Myocyte (in vitro differentiated cells): ENCODE data around the gene AGRP. TPM values are rescaled to one million over a fixed set of nuclear protein-coding genes. Genes with fewer than 3 reads are reported as not detected.
A peak's percentile ranks its signal among the peaks of the same experiment; 100 is the strongest.

ENCODE experiments used
- DNase-seq: peaks from one replicate; pipeline ENCODE4 v3.0.0-alpha.2; 2012; ENCODE audit warnings: low read depth
- total RNA-seq: library from RNA; depleted of rRNA; stranded (reverse); fragments of >200 nt; gene quantifications from 2 replicates; pipeline ENCODE4 v1.2.3, GENCODE V29; 2014

AGRP gene
- total RNA-seq, 1 donor from 2014 or later: not detected

- DNase-seq: no peak
Measured at GRCh38 chr16:67445913-67446907, 37.1 kb downstream of the AGRP start.

DNA sequence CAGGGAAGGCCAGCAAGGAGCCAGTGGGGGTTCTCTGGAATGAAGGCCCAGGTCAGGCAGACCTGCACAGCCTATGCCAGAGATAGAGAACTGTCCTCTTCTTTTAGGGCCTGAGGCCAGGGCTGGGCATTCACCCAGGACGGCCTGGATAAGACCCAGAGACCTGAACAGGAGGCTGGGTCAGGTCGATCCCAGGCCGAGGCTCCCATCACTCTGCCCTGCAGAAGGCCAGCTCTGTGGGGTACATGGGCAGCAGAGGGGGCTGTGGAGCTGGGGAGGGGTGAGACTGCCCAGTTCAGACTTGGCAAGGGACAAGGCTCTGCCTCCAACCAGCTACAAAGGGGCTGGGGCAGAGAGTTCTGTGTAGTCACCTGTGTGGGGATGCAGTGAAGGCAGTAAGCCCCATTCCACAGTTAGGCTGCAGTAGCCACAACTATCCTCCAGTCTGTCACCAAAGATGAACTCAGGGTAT lies 37.9 kb downstream of the AGRP start:
- DNase-seq: no peak

DNA sequence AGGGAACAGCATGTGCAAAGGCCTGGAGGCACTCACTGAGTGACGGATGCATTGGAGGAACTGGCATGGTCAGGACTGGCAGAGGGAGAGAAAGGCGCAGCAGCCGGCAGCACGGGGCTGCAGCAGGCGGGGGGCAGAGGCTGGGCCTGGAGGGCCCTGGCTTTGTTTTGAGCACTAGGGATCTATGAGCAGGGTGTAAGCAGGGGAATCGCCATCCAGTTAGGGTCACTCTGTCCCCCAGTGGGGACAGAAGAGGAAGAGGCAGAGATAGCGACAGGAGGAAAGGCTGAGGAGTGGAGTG lies 38.3 kb downstream of the AGRP start:
- no peak for DNase-seq

DNA sequence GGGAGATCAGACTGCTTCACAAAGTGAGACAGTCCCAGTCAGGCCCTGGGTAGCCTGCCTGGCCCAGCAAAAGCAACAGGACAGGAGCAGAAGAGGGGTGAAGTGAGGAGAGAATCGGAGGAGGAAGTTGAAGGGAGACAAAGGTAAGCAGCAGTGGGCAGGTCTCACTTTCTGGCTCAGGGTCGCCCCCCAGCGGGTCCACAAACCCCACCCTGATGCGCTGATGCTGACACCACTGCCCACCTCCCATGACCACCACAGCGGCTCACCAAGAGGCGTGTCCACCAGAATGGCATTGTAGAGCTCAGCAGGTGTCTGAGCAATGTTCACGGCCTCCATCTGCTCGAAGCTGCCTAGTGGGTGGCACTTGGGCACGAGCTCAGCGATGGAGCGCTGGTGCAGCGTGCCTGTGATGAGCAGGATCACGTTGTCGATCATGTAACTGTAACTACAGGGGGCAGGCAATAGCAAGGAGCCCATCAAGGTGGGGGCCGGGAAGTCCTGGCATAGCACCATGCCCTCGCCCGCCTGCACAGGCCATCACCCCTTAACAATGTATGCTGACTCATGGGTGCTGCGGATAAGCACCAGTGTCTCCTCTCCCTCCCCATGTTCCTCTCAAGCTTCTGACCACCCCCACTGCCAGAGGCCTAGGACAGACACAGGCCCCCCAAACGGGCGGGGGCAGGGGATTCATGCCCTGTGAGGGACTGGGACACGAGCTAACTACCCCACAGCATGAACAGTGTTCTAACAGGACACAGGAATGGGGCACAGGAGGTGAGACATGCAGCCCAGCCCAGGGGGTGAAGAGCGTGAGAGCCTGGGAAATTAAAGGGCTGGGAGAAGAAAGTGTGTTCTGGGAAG lies 38.9 kb downstream of the AGRP start:
- peak; percentile 51 for DNase-seq

DNA sequence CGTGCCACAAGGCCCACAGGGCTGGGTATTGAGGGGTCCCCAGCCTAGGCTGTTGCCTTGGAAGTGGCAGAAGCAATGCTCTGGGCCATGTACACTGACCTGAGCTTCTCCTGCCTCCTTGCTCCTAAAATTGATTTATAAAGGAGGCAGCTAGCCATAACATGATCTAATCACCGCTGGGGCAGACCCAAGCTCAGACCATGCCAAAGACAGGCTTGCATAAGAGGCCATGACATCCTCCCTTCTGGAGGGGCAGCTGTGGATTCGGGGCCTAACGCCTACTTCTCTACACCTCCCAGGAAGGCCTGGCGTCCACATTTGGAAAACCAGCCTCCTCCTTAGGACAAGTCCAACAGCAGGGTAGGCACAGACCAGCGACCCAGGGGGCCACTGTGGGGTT lies 40.1 kb downstream of the AGRP start:
- no peak for DNase-seq

GRCh38 chr16:67442581-67443255 lies 40.6 kb downstream of the AGRP start:
- no peak for DNase-seq

- peak; percentile 72 for DNase-seq
Measured at GRCh38 chr16:67441907-67442306, 41.4 kb downstream of the AGRP start.

DNA sequence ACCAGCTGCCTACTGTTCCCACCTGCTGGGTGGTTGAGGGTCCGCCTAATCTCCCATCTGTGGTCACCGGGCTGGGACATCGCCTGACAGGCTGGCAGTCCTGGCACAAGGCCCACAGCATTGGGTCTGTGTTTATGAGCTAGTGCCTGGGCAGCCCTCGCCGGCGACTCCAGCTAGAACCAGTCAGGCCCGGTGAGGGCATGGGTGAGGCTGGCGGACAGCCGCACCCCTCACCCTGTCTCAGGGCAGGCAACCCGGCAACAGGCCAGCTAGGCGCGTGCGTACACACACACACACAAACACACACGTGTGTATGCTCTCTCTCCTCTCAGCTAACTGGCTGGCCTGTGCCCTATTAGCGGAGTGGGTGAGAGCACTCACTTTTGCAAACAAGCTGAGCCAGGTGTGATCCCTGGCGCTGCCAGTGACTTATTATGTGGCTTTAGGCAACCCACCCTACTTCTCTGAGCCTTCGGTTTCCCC lies 42.0 kb downstream of the AGRP start:
- DNase-seq: peak; percentile 99

DNA sequence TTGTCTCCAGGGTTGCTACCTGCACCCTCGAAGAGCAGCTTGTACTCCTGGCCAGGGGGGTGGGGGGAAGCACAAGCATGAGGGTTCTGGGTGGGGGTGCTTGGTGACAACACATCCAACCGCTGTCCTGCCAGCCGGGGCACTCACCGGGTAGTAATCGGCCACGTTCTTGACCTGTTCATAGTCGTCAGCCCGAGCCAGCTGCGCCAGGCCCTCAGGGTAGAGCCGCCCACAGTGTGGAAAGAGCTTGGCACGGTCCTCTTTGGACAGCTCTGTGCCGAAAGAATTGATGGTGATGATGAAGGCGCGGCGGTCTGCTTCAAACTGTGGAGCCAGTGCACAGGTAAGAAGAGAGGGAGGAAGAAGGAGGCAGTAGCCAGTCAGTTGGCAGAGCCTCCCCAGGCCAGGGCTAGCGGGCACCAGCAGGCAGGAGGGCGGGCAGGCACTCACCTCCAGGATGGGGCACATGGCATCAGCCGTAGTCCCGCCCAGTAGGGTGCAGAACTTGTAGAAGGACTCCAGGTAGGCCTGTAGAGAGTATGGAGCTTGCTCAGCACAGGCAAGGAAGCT lies 44.4 kb downstream of the AGRP start:
- DNase-seq: no peak

GRCh38 chr16:67438098-67438791 lies 45.1 kb downstream of the AGRP start:
- DNase-seq: no peak

- no peak for DNase-seq
Measured at GRCh38 chr16:67437513-67437912, 45.8 kb downstream of the AGRP start.

GRCh38 chr16:67436640-67437193 lies 46.6 kb downstream of the AGRP start:
- DNase-seq: no peak

GRCh38 chr16:67435758-67436164 lies 47.6 kb downstream of the AGRP start:
- no peak for DNase-seq

GRCh38 chr16:67433131-67433719 lies 50.1 kb downstream of the AGRP start:
- DNase-seq: no peak

Other genes with a start within 250 kb of the AGRP start
- gene FHOD1, start 236.1 kb downstream of the AGRP start, total RNA-seq: 9.6 and 28.5 TPM in 2 replicates
- 0.94 and 1.2 TPM in 2 replicates for gene SLC9A5, start 234.6 kb downstream of the AGRP start, total RNA-seq
- 0.32 and 0.42 TPM in 2 replicates for gene PLEKHG4, start 204.0 kb downstream of the AGRP start, total RNA-seq
- gene KCTD19, start 156.8 kb downstream of the AGRP start, total RNA-seq: not detected in 2 replicates
- gene LRRC36, start 156.7 kb downstream of the AGRP start, total RNA-seq: not detected in 2 replicates
- 30.0 and 67.0 TPM in 2 replicates for gene TPPP3, start 90.0 kb downstream of the AGRP start, total RNA-seq
- gene ZDHHC1, start 67.1 kb downstream of the AGRP start, total RNA-seq: 12.8 and 19.2 TPM in 2 replicates
- 6.1 and 31.3 TPM in 2 replicates for gene HSD11B2, start 52.4 kb downstream of the AGRP start, total RNA-seq
- gene ATP6V0D1, start 2.4 kb downstream of the AGRP start, total RNA-seq: 190 and 234 TPM in 2 replicates
- gene RIPOR1, start 45.3 kb upstream of the AGRP start, total RNA-seq: 32.4 and 37.8 TPM in 2 replicates
- 27.9 and 35.7 TPM in 2 replicates for gene CTCF, start 79.0 kb upstream of the AGRP start, total RNA-seq
- gene CARMIL2, start 161.6 kb upstream of the AGRP start, total RNA-seq: 0.08 and 0.83 TPM in 2 replicates
- gene ACD, start 176.7 kb upstream of the AGRP start, total RNA-seq: 15.8 and 17.5 TPM in 2 replicates
- 3.4 and 4.1 TPM in 2 replicates for gene PARD6A, start 177.4 kb upstream of the AGRP start, total RNA-seq
- gene ENKD1, start 183.2 kb upstream of the AGRP start, total RNA-seq: 11.1 and 12.7 TPM in 2 replicates
- 10.8 and 11.6 TPM in 2 replicates for gene C16orf86, start 183.3 kb upstream of the AGRP start, total RNA-seq
- 10.5 and 11.2 TPM in 2 replicates for gene GFOD2, start 235.8 kb upstream of the AGRP start, total RNA-seq